ENCODE measurements around the gene RBM33. TPM values are rescaled to one million over a fixed set of nuclear protein-coding genes. Genes with fewer than 3 reads are reported as not detected.
A peak's percentile ranks its signal among the peaks of the same experiment; 100 is the strongest.

The RBM33 gene
- total and polyA plus RNA-seq, 9 of the 15 experiments (the other 6 are each of a cell fraction or from before 2014, with no cell fraction given): 4.4 to 80.7 (median 27.3) TPM

DNA sequence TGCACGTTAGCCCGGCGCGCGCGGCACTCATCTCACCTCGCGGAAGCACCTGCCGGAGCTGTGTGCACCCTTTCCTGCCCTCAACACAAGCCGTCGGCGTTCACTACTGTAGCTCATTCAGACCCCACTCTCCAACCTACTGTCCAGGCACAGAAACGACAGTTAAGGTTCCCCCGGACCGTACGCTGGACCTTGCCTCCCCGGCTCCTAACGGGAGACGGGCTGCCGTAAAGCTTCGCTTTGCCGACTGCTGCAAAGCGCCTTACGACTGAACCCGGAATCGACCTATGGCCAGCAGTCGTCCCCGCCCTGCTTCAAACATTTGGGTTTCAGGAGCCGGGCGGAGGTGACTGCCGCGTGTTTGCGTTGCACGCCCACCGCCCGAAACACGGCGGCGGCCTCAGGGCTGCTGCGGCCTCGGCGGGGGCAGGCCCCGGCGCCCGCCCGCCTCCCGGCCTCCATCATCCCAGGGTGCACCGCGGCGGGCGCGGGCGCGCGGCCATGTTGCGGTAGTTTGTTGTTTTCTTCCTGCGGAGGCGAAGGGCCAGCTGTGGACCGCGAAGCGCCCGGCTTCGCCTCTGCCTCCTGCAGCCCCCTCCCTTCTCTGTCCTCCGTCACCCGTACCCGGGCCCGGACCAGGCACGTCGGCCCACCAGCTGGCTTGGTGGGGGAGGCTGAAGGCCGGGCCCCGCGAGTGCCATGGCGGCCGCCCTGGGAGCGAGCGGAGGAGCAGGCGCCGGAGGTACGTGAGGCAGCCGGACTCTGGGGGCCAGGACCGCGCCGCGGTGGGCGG lies at the start of gene RBM33 (continued):
- TF ChIP-seq CBX8 (IDR thresholded peaks at IDR 0.05; ENCODE audit: borderline replicate concordance, extremely low read depth, low read depth, low read length, poor library complexity, severe bottlenecking) (no peak), ASH1L (IDR thresholded peaks at IDR 0.05; ENCODE audit: borderline replicate concordance, low read depth, partially characterized antibody) (no peak), KDM1A (IDR thresholded peaks at IDR 0.05) (no peak), RBM25 (IDR thresholded peaks at IDR 0.05; ENCODE audit: low read depth, low read length, severe bottlenecking) (peak; percentile 22), ZNF3 (CRISPR knock-in tag; IDR thresholded peaks at IDR 0.05) (no peak), ZBTB1 (CRISPR knock-in tag; IDR thresholded peaks at IDR 0.05; ENCODE audit: borderline replicate concordance, low read depth) (no peak), ESRRB (CRISPR knock-in tag; IDR thresholded peaks at IDR 0.05; ENCODE audit: borderline replicate concordance) (no peak), PRMT5 (CRISPR knock-in tag; IDR thresholded peaks at IDR 0.05) (no peak), ZBTB40 (IDR thresholded peaks at IDR 0.05) (no peak), ZBTB40 (CRISPR knock-in tag; IDR thresholded peaks at IDR 0.05) (no peak), KDM5B (IDR thresholded peaks at IDR 0.05; ENCODE audit: insufficient replicate concordance, low read depth, low read length) (peak; percentile 97), HNRNPUL1 (IDR thresholded peaks at IDR 0.05; ENCODE audit: low read length) (no peak)
- TF ChIP-seq, protein P1, sequence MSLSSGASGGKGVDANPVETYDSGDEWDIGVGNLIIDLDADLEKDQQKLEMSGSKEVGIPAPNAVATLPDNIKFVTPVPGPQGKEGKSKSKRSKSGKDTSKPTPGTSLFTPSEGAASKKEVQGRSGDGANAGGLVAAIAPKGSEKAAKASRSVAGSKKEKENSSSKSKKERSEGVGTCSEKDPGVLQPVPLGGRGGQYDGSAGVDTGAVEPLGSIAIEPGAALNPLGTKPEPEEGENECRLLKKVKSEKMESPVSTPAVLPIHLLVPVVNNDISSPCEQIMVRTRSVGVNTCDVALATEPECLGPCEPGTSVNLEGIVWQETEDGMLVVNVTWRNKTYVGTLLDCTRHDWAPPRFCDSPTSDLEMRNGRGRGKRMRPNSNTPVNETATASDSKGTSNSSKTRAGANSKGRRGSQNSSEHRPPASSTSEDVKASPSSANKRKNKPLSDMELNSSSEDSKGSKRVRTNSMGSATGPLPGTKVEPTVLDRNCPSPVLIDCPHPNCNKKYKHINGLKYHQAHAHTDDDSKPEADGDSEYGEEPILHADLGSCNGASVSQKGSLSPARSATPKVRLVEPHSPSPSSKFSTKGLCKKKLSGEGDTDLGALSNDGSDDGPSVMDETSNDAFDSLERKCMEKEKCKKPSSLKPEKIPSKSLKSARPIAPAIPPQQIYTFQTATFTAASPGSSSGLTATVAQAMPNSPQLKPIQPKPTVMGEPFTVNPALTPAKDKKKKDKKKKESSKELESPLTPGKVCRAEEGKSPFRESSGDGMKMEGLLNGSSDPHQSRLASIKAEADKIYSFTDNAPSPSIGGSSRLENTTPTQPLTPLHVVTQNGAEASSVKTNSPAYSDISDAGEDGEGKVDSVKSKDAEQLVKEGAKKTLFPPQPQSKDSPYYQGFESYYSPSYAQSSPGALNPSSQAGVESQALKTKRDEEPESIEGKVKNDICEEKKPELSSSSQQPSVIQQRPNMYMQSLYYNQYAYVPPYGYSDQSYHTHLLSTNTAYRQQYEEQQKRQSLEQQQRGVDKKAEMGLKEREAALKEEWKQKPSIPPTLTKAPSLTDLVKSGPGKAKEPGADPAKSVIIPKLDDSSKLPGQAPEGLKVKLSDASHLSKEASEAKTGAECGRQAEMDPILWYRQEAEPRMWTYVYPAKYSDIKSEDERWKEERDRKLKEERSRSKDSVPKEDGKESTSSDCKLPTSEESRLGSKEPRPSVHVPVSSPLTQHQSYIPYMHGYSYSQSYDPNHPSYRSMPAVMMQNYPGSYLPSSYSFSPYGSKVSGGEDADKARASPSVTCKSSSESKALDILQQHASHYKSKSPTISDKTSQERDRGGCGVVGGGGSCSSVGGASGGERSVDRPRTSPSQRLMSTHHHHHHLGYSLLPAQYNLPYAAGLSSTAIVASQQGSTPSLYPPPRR (CRISPR knock-in tag; IDR thresholded peaks at IDR 0.05; ENCODE audit: borderline replicate concordance): no peak

All from K562 (cell line).